GM19463 (cell line): ENCODE measurements around the gene PDCL3.
A peak's percentile ranks its signal among the peaks of the same experiment; 100 is the strongest.

ENCODE experiments used
- ATAC-seq: cut with Tn5 transposase; IDR thresholded peaks from one replicate; pipeline ENCODE4 v1.9.1; 2021; ENCODE audit warnings: mild to moderate bottlenecking, moderate library complexity; ENCODE audit not compliant: unreplicated experiment

The PDCL3 gene

GRCh38 chr2:100560216-100560830 is 2.5 kb upstream of the PDCL3 start:
- ATAC-seq = no peak

DNA sequence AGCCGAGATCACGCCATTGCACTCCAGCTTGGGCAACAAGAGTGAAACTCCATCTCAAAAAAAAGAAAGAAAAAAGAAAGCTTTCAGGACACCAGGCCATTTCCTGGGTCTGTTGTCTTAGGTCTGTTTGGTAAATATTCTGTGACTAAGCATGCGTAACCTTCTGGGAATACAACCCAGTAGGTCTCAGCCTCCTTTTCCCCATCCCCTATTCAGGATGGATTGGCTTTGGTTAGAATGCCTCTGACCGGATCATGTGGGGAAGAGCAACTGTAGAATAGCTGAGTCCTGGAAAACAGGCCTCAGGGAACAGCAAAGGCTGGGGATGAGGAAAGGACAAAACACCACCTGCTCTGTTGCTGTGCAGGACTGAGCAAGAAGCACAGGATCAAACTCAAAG is 1.6 kb upstream of the PDCL3 start:
- no peak for ATAC-seq

DNA sequence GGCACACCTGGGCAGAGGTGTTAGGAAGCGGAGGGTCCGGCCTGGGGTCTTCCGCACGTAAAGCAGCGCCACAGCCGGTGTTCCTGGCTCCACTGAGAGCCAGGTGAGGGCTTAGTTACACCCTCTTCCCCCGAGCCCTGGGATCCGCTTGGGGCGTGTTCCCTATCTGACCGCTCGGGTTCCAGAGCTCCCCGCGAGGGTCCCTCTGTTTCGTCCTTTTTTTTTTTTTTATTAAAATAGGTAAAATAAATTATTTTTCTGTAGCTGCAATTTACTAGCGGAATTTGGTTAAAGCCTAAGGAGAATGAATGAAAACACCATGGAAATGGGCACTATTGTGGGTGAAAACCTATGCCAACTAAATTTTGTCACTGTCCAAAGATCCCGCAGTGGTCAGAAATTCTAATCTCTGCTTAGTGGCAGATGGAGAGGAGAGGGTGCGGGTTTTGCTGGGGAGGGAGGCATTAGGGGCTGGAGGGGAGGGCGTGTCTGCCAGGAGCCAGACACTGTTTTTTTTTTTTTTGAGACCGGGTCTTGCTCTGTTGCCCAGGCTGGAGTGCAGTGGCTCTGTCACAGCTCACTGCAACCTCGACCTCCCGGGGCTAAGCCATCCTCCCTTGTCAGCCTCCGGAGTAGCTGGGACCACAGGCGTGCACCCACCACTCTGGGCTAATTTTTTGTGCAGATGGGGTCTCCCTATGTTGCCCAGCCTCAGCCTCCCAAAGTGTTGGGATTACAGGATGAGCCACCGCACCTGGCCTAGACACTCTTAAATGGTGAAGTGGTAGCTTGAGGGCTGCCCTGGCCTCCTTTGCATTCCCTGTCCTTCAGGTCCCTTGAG is 834 bp downstream of the PDCL3 start:
- ATAC-seq = peak; percentile 6

DNA sequence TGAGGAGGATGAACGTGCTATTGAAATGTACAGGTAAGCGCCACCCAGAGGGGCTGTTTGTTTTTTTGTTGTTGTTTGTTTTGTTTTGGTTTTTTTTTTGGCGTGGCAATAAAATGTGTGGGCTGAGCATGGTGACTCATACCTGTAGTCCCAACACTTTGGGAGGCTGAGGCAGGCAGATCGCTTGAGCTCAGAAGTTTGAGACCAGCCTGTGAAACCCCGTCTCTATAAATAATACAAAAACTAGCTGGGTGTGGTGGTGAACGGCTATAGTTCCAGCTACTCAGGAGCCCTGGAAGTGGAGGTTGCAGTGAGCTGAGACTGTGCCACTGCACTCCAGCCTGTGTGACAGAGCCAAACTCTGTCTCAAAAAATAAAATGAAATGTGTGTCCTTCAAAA is 6.2 kb downstream of the PDCL3 start:
- ATAC-seq = no peak

DNA sequence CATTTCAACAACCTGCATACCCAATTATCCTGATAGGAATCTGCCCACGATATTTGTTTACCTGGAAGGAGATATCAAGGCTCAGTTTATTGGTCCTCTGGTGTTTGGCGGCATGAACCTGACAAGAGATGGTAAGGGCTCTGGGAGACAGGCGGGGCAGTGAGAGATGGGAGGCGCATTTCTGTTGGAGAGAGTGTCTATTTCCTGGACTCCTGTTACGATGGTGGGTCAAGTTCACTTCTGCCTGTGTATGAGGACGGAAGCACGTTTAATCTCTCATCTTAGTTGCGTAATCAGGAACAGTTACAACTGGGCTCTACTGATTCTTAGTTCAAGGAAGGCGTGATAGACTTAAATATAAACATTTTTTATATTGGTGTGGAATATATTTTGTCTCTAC is 8.9 kb downstream of the PDCL3 start:
- ATAC-seq = no peak

DNA sequence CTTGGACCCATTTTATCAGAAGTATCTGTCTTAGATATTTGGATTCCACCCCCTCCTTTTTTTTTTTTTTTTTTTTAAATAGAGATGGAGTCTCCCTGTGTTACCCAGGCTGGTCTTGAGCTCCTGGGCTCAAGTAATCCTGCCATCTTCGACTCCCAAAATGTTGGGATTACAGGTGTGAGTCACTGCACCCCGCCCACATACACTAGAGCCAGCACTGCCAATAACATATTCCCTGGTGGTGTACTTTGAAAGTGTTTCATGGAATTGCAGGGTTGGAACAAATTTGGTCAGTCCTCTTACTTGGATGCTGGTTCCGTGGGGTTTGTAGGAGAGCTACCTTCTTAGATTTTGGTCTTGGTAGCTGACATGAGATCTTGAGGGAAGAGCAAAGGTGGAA is 15.0 kb downstream of the PDCL3 start:
- ATAC-seq = no peak

DNA sequence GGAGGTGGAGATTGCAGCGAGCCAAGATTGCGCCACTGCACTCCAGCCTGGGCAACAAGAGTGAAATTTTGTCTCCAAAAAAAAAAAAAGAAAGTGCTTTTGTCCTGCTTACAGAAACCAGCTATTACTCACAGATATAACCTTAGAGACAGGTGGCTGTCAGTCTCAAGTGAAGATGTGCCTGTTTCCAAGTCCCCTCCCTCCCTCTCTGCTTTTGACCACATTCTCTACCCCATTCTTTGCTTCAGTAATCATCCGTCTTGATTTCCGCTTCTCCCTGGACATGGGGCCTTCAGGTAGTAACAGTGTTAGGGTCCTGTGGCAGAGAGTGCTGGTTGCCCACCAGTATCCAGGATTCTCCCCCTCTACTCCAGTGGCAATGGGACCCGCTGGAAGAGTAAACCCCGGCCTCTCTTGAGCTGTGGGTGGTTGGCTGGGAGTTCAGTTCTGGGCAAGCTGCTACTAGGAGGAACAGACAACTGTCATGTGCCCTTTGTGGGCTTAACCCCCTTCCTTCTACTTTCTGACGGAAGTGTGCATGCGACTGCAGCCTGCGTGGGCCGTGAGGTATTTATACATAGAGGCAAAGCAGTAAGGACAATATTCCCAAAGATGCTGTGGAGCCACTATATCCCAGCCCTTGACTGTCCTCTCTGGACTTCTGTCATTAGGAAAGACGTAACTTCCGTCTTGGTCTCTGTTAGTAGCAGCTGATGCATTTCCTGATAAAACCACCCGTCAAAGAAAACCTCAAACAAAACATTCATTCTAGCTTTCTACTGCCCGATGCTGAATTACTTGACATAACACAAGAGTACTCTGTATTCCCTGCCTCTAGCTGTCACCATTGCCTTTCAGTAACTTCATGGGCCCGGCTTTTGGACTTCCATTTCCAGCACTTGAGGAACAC is 17.8 kb downstream of the PDCL3 start:
- ATAC-seq = no peak

DNA sequence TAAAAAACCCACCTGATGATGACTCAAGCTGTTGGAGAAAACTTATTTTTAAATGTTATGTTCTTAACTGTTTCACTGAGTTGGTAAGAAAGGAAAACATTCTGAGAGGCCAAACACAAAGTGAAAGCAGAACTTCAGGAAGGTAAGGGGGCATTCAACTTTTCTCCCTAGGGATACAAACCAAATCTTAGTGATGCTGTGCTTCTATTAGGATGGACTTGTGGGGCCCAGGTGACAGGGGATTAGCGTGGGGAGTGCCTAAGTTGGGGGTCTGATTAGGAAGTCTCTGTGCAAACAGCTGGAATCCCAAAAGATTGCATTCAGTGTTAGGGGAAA is 18.5 kb downstream of the PDCL3 start:
- ATAC-seq = no peak

- ATAC-seq = no peak
Measured at GRCh38 chr2:100584816-100585215, 22.0 kb downstream of the PDCL3 start.

- no peak for ATAC-seq
Measured at GRCh38 chr2:100588071-100588786, 25.4 kb downstream of the PDCL3 start.

GRCh38 chr2:100589527-100589926 is 26.7 kb downstream of the PDCL3 start:
- no peak for ATAC-seq

GRCh38 chr2:100592226-100592625 is 29.4 kb downstream of the PDCL3 start:
- no peak for ATAC-seq

- ATAC-seq = no peak
Measured at GRCh38 chr2:100596465-100596864, 33.7 kb downstream of the PDCL3 start.

DNA sequence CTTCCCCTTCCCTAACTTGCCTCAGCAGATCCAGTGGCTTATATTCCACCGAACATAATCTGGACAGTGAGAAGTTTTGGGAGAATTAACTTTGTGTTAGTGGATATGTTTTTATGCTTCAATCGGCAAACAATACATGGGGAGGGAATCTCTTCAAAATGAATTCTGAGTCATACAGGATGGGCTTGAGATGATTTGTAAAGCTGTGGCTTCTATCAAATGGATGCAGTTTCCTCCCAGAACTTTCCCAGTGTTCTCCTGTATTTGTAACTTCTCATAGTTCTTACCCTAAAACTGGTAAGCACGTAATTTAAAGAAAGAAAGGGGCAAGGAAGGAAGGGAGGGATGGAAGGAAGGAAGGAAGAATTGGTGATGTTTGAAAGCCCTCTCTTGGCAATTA is 36.8 kb downstream of the PDCL3 start:
- ATAC-seq = no peak

DNA sequence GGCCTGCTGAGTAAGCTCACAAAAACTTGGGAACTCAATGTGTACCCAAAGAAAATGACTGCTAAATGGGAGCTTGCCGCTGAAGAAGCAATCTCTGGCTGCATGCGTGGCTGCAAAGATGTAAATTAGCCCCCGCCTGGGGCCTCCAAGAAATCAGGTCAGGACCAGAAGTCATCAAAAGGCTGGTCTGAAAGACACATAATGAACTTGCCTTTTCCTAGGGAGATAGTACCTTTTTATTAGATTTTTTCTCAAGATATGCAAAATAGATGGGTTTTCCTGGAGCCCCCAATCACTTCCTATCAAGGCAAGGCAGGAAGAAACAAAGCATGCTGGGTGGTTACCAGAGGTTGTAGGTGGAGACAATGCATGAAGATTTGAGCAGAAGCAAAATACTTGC is 38.9 kb downstream of the PDCL3 start:
- ATAC-seq = no peak

DNA sequence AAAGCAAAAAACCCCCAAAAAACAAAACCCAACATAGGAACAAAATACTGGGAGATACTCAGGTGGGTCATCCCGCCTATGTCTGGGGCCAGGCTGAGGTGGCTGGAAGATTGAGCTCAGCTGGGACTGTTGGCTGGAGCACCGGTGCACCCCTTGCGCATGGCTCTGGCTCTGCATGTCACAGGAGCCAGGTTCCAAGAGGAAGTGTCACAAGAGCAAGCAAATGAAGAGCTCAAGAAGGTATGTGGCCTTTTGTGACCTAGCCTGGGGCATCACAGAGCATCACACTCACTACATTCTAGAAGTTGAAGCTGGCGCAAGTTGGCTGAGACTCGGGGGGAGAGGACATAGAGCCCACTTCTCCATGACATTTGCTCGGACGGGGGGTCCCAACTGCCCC is 40.6 kb downstream of the PDCL3 start:
- ATAC-seq = no peak

GRCh38 chr2:100603948-100604633 is 41.3 kb downstream of the PDCL3 start:
- no peak for ATAC-seq

DNA sequence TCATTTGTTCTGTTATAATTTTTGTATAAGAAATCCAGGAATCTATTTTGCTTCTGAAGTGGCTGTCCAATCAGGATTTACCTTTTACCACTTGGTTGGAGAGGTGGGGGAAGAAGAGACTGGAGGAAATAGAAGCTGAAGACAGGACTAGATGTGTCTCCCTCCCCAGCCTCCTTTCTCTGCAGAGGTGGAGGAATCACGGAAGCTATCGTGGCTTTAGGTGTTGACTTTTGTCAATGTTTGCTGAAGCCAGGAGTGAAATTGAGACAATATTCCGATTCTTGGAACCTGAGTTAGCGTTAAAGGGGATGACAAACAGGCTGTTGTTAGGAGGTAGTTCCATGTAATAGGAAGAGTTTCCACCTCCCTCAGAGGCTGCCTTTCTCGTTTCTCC is 43.5 kb downstream of the PDCL3 start:
- ATAC-seq = no peak

DNA sequence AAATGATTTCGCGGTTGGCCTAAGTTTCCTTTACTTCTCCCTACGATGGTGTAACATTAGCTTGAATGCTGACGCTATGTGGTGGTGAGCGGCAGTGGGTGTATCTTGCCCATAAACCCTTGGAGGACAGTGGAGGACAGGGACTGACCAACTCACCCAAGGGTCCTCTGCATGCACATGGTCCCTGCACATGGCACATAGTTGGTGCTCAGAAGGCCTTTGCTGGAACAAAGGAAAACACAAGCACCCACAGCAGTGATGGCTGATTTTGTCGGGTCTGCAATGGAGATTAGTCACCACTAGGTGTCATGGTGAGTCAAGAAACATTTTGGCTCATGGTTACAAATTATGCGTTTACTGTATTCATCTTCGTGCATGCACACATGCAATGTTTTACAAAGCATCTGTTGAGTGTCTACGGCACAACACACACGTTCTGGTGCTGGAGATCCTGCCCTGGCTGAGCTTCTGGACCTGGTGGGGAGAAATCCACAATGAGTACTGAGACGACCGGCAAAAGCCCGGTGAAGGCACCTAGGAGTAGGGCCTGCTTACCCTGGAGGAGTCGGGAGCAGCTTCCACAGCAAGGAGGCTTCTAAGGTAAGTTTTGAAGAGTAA is 44.0 kb downstream of the PDCL3 start:
- ATAC-seq = no peak

DNA sequence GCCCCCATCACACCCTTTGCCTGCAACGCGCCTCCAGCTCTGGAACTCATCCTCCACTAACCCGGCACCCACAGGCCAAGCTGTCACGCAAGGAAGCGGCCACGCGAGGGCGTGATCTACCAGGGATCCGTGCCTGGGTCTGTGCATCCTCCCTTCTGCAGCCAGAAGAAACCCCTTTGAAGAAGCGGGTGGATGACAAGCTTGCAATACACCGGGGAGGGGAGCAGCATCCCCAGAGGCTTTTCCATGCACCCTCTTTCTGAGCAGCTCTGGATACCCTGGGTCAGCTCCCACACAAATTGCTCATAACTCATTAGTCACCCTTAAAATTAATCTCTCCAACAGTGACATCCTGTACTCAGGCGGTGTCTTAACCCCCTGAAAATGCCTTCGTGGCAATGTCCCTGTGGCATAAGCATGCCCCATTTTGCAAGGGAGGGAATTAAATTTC is 47.6 kb downstream of the PDCL3 start:
- peak; percentile 44 for ATAC-seq
